Ascending aorta (tissue), 2 donors: ENCODE measurements around the gene ARFIP2. TPM values are rescaled to one million over a fixed set of nuclear protein-coding genes. Genes with fewer than 3 reads are reported as not detected.

Experiments
- DNase-seq, 2 donors: peaks; one replicate each; pipeline ENCODE4 v3.0.0-alpha.2; 2019; ENCODE audit warnings: low spot score in 2 of 2
- H3K27ac ChIP-seq, 2 donors: fragments of 200-600 bp; sonication (generic); one replicate each; pipeline ENCODE4 v1.5.1; 2016 to 2017; ENCODE audit warnings: mild to moderate bottlenecking in 1 of 2
- H3K27me3 ChIP-seq: fragments of 200-600 bp; sonication (generic); one replicate; pipeline ENCODE4 v1.5.1; 2017
- H3K36me3 ChIP-seq, 2 donors: fragments of 200-600 bp; sonication (generic); one replicate each; pipeline ENCODE4 v1.5.1; 2016
- H3K4me1 ChIP-seq, 2 donors: fragments of 200-600 bp; sonication (generic); one replicate each; pipeline ENCODE4 v1.5.1; 2016 to 2017; ENCODE audit warnings: mild to moderate bottlenecking in 1 of 2
- H3K4me3 ChIP-seq, 2 donors: fragments of 200-600 bp; sonication (generic); one replicate each; pipeline ENCODE4 v1.5.1; 2016 to 2017; ENCODE audit warnings: mild to moderate bottlenecking in 1 of 2
- H3K9me3 ChIP-seq, 2 donors: fragments of 200-600 bp; sonication (generic); one replicate each; pipeline ENCODE4 v1.5.1; 2016
- CTCF ChIP-seq, 3 experiments: fragments of 200-600 bp in 2 of 3; fragments of 450-650 bp in 1 of 3; sonication (generic) in 2 of 3; IDR thresholded peaks; one replicate each; pipeline ENCODE4 v1.5.1; 2016 to 2019; ENCODE audit warnings: antibody characterized with exemption in 3 of 3, mild to moderate bottlenecking in 1 of 3, moderate library complexity in 1 of 3
- intact Hi-C: fragments of 100-400 bp; cut with DNase I; formaldehyde crosslinking; loops from one replicate; pipeline ENCODE4 v1.15.1; 2023
- total RNA-seq: library from RNA; depleted of rRNA; stranded (reverse); fragments of >200 nt; gene quantifications from one replicate; pipeline ENCODE4 v1.1.0, GENCODE V29; 2016

ARFIP2 gene
- total RNA-seq, 1 donor from 2014 or later: 87.8 TPM

- Histone ChIP-seq H3K4me3 (no peak overlapping the region), H3K27ac (no peak overlapping the region), H3K27me3 (no peaks in the 10 kb centered on the region), H3K4me1 (no peaks in the 10 kb centered on the region), H3K36me3 (peaks cover 24 to 58% of the 10 kb centered on the region in 2 donors), H3K9me3 (no peaks in the 10 kb centered on the region)
- TF ChIP-seq CTCF (IDR thresholded peaks at IDR 0.05): no peak
- intact Hi-C loops: no loop called here
- no peak for DNase-seq
Measured at GRCh38 chr11:6488342-6488741, 7.2 kb upstream of the ARFIP2 start.

DNA sequence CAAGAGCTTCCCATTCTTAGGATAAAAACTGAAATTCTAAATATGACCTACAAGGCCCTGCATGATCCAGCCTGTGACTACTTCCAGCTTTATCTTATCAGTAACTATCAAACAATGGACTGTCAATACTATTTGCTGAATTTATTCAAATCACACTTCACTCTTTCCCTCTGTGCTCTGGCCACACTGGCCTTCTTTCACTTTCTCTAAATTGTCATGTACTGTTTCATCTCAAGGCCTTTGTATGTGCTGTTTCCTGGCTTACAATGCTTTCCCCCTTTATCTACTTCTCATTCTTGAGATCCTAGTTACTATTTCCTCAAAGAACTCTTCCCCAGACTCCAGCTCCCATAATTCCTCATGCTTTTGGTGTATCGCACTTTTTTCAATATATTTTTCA is 5.8 kb upstream of the ARFIP2 start:
- Histone ChIP-seq H3K36me3 (peaks cover 28 to 61% of the 10 kb centered on the region in 2 donors), H3K27me3 (no peaks in the 10 kb centered on the region), H3K4me3 (no peak overlapping the region), H3K4me1 (peaks cover 7 to 12% of the 10 kb centered on the region in 2 donors), H3K27ac (no peak overlapping the region), H3K9me3 (no peaks in the 10 kb centered on the region)
- TF ChIP-seq CTCF (IDR thresholded peaks at IDR 0.05): no peak
- no peak for DNase-seq
- intact Hi-C loops: no loop called here

GRCh38 chr11:6486256-6486655 is 5.1 kb upstream of the ARFIP2 start:
- TF ChIP-seq CTCF (IDR thresholded peaks at IDR 0.05): no peak
- intact Hi-C loops: no loop called here
- Histone ChIP-seq H3K27me3 (no peaks in the 10 kb centered on the region), H3K4me1 (peaks cover 7 to 14% of the 10 kb centered on the region in 2 donors), H3K36me3 (peaks cover 28 to 58% of the 10 kb centered on the region in 2 donors), H3K27ac (no peak overlapping the region), H3K4me3 (no peak overlapping the region), H3K9me3 (no peaks in the 10 kb centered on the region)
- DNase-seq: no peak

DNA sequence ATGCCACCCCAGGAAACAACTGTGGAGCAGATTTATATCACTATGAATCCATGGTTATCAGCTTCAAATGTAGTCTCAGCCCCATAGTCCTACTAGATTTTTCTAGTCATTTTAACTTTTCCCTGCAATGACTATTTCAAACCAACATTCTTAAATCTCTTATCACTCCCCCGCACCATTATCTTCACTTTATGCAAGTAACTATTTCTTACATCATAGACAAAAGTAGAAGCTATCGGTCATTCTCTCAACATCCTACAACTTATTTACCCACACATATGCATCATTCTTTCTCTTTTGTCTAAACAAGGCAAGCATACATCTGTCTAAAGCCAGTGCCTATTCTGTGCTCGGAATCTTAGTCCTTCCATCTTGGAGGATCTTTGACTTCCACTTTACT is 4.5 kb upstream of the ARFIP2 start:
- no peak for DNase-seq
- no peak for TF ChIP-seq CTCF (IDR thresholded peaks at IDR 0.05)
- peaks cover 7 to 17% of the 10 kb centered on the region in 2 donors for H3K4me1 ChIP-seq
- intact Hi-C loops: no loop called here
- no peak overlapping the region for H3K4me3 ChIP-seq
- no peak overlapping the region for H3K27ac ChIP-seq
- H3K9me3 ChIP-seq: no peaks in the 10 kb centered on the region
- H3K36me3 ChIP-seq: peaks cover 28 to 58% of the 10 kb centered on the region in 2 donors
- no peaks in the 10 kb centered on the region for H3K27me3 ChIP-seq

DNA sequence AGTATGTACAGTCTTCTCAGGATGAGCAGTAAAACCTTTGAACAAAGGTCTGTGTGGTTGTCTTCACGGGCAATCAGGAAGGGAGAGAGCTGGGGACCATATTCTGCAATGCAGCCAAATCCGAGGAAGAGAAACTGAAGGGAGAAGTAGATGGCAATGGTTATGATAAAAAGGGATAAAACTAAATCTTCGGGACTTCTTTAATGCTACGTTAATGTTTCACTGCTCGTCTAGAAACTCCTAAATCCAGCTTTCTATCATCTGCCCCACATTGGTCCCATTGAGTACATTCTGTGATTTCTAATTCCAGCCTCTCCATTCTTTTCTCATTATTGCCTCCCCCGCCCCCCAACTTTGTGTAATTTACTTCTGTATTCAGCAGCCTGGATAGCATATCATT is 1.9 kb upstream of the ARFIP2 start:
- intact Hi-C loops: no loop called here
- Histone ChIP-seq H3K36me3 (peaks cover 24 to 63% of the 10 kb centered on the region in 2 donors), H3K27ac (no peak overlapping the region), H3K27me3 (no peaks in the 10 kb centered on the region), H3K9me3 (no peaks in the 10 kb centered on the region), H3K4me3 (no peak overlapping the region), H3K4me1 (peaks cover 7 to 27% of the 10 kb centered on the region in 2 donors)
- no peak for DNase-seq
- TF ChIP-seq CTCF (IDR thresholded peaks at IDR 0.05): no peak

DNA sequence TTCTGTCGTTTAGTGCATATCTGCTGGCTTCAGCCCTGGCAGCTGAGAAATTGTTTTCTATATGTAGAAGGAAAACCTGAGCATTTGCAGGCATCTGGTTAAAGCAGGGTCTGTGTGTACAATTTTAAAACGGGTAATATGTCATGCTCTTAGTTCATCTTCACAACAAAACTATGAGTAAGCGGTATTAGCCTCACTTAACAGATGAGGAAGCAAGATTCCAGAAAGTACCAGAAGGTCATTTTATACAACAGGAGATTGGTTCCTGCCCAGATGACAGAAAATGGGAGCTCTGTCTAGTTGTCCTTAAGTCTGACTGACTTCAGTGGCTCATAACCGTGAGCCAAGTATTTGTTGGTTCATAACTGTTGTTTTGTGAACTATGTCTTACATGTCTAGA is 1.3 kb upstream of the ARFIP2 start:
- TF ChIP-seq CTCF (IDR thresholded peaks at IDR 0.05): no peak
- no peaks in the 10 kb centered on the region for H3K9me3 ChIP-seq
- H3K27me3 ChIP-seq: no peaks in the 10 kb centered on the region
- peak overlapping the region; percentile 92 to 94 for H3K4me3 ChIP-seq
- intact Hi-C loops: no loop called here
- peak overlapping the region; percentile 95 for H3K27ac ChIP-seq
- DNase-seq: no peak
- H3K4me1 ChIP-seq: peaks cover 7 to 27% of the 10 kb centered on the region in 2 donors
- peaks cover 28 to 66% of the 10 kb centered on the region in 2 donors for H3K36me3 ChIP-seq
